ENCODE results near the gene MPRIP. TPM values are rescaled to one million over a fixed set of nuclear protein-coding genes. Genes with fewer than 3 reads are reported as not detected.

MPRIP gene
- total RNA-seq, 6 experiments from 2014 or later, result 39.0 to 97.6 (median 76.7) TPM

DNA sequence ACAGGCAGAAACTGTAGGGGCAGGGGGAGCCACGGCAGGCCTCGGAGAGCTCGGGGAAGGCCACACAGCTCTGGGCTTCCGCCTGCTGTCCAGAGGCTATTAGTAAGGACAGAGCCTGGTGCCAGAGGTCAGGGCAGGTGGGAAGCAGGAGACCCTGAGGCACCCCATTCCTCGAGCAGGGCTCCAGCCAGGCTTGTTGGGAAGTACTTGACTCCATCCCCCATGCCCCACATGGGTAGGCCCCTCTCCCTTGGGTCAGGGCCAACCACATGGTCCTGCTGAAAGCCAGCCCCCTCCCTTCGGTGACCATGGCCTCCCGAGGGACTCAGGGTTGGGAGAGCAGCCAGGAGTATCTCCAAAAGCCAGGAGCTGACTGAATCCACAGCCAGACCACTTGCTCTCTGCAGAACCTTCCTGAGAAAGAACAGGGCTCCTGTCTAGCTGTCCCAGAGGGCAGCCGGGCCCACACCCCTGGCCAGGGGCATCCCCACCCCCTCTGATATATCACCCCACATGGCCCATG lies 17.4 kb upstream of the MPRIP start:
- Histone ChIP-seq H3K4me3 (no peak overlapping the region), H3K27ac (no peak overlapping the region), H3K36me3 (no peaks in the 10 kb centered on the region), H3K4me1 (no peaks in the 10 kb centered on the region), H3K9me3 (no peaks in the 10 kb centered on the region), H3K27me3 (no peaks in the 10 kb centered on the region)
- DNase-seq (peak in 1 of 3 donors; percentile 42), ATAC-seq (no peak)
- intact Hi-C loops (cut with DNase I), result no loop called here
- no CpG with 5 or more reads among the region's 8 CpGs for WGBS (ENCODE audit: insufficient coverage, low coverage, low lambda C conversion rate, missing lambda C conversion rate)
- TF ChIP-seq POLR2A (IDR thresholded peaks at IDR 0.05), result no peak
- TF ChIP-seq, protein P1, sequence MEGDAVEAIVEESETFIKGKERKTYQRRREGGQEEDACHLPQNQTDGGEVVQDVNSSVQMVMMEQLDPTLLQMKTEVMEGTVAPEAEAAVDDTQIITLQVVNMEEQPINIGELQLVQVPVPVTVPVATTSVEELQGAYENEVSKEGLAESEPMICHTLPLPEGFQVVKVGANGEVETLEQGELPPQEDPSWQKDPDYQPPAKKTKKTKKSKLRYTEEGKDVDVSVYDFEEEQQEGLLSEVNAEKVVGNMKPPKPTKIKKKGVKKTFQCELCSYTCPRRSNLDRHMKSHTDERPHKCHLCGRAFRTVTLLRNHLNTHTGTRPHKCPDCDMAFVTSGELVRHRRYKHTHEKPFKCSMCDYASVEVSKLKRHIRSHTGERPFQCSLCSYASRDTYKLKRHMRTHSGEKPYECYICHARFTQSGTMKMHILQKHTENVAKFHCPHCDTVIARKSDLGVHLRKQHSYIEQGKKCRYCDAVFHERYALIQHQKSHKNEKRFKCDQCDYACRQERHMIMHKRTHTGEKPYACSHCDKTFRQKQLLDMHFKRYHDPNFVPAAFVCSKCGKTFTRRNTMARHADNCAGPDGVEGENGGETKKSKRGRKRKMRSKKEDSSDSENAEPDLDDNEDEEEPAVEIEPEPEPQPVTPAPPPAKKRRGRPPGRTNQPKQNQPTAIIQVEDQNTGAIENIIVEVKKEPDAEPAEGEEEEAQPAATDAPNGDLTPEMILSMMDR (IDR thresholded peaks at IDR 0.05), result no peak

DNA sequence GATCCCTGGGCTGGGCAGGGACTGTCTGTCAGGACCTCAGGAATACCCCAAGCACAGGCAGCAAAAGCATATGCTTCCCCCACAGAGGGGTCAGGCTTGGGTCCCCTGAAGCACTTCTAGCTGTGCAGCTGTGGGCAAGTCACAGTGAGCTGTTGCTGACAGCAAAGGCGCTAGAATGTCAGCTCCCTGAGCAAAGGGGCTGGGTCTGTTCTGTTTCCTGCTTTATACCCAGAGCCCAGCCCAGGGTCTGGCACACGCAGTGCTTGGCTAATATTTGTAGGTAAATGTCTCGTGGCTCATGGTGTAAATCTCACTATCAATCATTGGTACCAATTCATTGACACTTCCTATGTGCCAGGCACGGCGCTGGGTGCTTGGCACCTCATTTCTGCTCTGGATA lies 16.6 kb upstream of the MPRIP start:
- Histone ChIP-seq H3K4me3 (no peak overlapping the region), H3K36me3 (no peaks in the 10 kb centered on the region), H3K4me1 (no peaks in the 10 kb centered on the region), H3K27ac (no peak overlapping the region), H3K9me3 (no peaks in the 10 kb centered on the region), H3K27me3 (no peaks in the 10 kb centered on the region)
- WGBS (ENCODE audit: insufficient coverage, low coverage, low lambda C conversion rate, missing lambda C conversion rate), result no CpG with 5 or more reads among the region's 5 CpGs
- intact Hi-C loops (cut with DNase I), result no loop called here
- TF ChIP-seq POLR2A (IDR thresholded peaks at IDR 0.05), result no peak
- TF ChIP-seq, protein P1 (IDR thresholded peaks at IDR 0.05), result no peak
- ATAC-seq (no peak), DNase-seq (peak in 1 of 3 donors; percentile 24)

DNA sequence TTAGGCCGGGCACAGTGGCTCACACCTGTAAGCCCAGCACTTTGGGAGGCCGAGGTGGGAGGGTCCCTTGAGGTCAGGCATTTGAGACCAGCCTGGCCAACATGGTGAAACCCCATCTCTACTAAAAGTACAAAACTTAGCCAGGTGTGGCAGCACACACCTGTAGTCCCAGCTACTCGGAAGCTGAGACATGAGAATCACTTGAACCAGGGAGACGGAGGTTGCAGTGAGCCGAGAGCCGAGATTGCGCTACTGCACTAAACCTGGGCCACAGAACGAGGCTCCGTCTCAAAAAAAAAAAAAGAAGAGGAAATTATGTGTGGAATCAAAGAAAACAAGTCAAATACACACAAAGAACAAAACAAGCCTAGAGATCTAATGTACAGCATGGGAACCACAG lies 16.1 kb upstream of the MPRIP start:
- ATAC-seq (no peak), DNase-seq (no peak)
- H3K27ac ChIP-seq, result no peak overlapping the region
- H3K9me3 ChIP-seq, result no peaks in the 10 kb centered on the region
- H3K27me3 ChIP-seq, result no peaks in the 10 kb centered on the region
- 93% methylated on average over 5 of the region's 9 CpGs for WGBS (ENCODE audit: insufficient coverage, low coverage, low lambda C conversion rate, missing lambda C conversion rate)
- H3K4me3 ChIP-seq, result no peak overlapping the region
- TF ChIP-seq, protein P1 (IDR thresholded peaks at IDR 0.05), result no peak
- no peak for TF ChIP-seq POLR2A (IDR thresholded peaks at IDR 0.05)
- H3K4me1 ChIP-seq, result no peaks in the 10 kb centered on the region
- intact Hi-C loops (cut with DNase I), result no loop called here
- no peaks in the 10 kb centered on the region for H3K36me3 ChIP-seq

DNA sequence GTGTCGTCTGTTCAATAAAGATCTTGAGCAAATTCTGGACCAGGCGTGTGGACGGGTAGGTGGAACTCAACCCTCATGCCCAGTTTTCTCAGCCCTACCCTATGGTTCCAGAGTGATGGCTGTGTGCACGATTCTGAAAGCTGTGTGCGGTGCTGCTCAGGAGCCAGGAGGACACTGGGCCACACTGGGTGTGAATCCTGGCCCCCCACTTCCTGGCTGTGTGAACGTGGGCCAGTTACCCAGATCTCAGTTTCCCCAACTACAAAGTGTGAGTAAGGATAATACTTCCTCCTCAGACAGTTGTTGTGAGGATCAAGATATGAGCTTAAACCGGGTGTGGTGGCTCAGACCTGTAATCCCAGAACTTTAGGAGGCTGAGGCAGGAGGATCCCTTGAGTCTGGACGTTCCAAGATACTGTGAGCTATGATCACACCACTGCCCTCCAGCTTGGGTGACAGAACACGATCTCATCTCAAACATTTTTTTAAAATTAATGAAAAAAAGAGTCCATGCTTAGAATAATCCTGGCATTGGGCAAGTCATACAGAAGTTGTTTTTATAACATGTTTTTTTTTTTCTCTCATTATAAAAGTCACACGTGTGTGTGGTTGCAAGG lies 14.7 kb upstream of the MPRIP start:
- no peak overlapping the region for H3K4me3 ChIP-seq
- no peaks in the 10 kb centered on the region for H3K9me3 ChIP-seq
- H3K27ac ChIP-seq, result no peak overlapping the region
- no peak for TF ChIP-seq POLR2A (IDR thresholded peaks at IDR 0.05)
- TF ChIP-seq, protein P1 (IDR thresholded peaks at IDR 0.05), result no peak
- 54% methylated on average over 5 of the region's 10 CpGs for WGBS (ENCODE audit: insufficient coverage, low coverage, low lambda C conversion rate, missing lambda C conversion rate)
- H3K36me3 ChIP-seq, result no peaks in the 10 kb centered on the region
- DNase-seq, result peak in 1 of 3 donors; percentile 22
- intact Hi-C loops (cut with DNase I), result no loop called here
- no peak for ATAC-seq
- H3K4me1 ChIP-seq, result peaks cover 0 to 8% (median 7%) of the 10 kb centered on the region in 4 donors
- H3K27me3 ChIP-seq, result no peaks in the 10 kb centered on the region
